Measurements from ENCODE around the gene NUAK1. TPM values are rescaled to one million over a fixed set of nuclear protein-coding genes. Genes with fewer than 3 reads are reported as not detected.

The NUAK1 gene
- total RNA-seq, 1 donor = 21.7 TPM

DNA sequence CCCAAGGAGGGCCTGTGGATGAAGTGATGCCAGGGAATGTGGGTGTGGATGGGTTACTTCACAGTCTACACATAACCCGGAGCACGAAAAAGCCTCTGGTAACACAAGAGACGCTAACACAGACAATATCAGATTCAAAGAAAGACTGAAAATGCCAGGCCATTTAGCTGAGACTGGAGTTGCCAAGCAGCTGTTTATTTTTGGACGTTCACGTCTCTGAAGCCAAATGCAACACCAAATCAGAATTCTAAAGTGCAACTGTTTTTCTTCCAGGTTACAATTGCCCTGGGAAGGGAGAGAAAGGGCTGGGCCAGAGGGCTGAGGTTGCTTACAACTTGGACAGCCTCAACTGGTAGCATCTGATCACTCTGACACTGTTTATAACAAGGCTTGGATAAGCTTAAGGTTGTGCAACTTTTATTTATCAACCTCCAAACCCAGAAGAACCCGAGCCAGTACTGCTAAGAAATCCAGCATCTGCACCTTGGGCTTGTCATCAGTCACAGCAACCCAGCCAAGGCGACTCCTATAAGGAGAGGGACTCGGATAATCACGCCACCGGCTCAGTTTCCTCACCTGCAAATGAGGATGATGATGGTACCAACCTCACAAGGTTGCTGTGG is 24.8 kb downstream of the NUAK1 start:
- Histone ChIP-seq H3K4me1 (ENCODE audit: insufficient read depth, low read length) (peaks cover 29% of the 10 kb centered on the region), H3K9me3 (ENCODE audit: low read depth, low read length) (no peaks in the 10 kb centered on the region), H3K27me3 (ENCODE audit: insufficient read depth, low read length) (no peaks in the 10 kb centered on the region), H4K20me1 (ENCODE audit: insufficient read depth, low read length) (peaks cover 44% of the 10 kb centered on the region), H3K36me3 (ENCODE audit: insufficient read depth, low read length) (no peaks in the 10 kb centered on the region), H3K79me2 (ENCODE audit: insufficient read depth, low read length) (peaks cover 79% of the 10 kb centered on the region), H3K27ac (ENCODE audit: low read depth, low read length) (peak overlapping the region; percentile 68), H3K4me2 (ENCODE audit: insufficient read depth, low read length) (peak overlapping the region; percentile 62), H2AFZ (ENCODE audit: low read length) (no peak overlapping the region), H3K4me3 (ENCODE audit: insufficient read depth, low read length) (no peak overlapping the region)
- no peak for DNase-seq (ENCODE audit: insufficient read length, low spot score, missing footprints)
- TF ChIP-seq, protein P1, sequence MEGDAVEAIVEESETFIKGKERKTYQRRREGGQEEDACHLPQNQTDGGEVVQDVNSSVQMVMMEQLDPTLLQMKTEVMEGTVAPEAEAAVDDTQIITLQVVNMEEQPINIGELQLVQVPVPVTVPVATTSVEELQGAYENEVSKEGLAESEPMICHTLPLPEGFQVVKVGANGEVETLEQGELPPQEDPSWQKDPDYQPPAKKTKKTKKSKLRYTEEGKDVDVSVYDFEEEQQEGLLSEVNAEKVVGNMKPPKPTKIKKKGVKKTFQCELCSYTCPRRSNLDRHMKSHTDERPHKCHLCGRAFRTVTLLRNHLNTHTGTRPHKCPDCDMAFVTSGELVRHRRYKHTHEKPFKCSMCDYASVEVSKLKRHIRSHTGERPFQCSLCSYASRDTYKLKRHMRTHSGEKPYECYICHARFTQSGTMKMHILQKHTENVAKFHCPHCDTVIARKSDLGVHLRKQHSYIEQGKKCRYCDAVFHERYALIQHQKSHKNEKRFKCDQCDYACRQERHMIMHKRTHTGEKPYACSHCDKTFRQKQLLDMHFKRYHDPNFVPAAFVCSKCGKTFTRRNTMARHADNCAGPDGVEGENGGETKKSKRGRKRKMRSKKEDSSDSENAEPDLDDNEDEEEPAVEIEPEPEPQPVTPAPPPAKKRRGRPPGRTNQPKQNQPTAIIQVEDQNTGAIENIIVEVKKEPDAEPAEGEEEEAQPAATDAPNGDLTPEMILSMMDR (IDR thresholded peaks at IDR 0.05; ENCODE audit: extremely low read depth, low read depth, low read length) = no peak

DNA sequence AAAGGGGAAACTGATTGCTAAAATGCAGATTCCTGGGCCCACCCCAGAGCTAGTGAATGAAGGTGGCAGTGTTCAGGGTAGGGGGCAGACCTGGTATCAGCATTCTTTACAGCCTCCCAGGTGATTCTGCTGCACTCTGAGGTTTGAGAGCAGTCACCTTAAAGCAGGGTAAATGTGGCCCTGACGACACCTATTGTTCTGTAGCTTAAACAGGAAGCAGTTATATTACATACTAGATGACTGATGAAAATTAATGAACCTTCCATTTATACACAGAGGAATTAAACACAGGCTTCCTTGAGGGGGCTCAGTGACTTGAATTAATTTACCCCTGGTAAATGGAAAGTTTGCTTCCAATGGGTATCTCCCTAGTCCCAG is 25.3 kb downstream of the NUAK1 start:
- DNase-seq (ENCODE audit: insufficient read length, low spot score, missing footprints) = no peak
- H3K9me3 ChIP-seq (ENCODE audit: low read depth, low read length) = no peaks in the 10 kb centered on the region
- H3K27ac ChIP-seq (ENCODE audit: low read depth, low read length) = peak overlapping the region; percentile 68
- H4K20me1 ChIP-seq (ENCODE audit: insufficient read depth, low read length) = peaks cover 40% of the 10 kb centered on the region
- TF ChIP-seq, protein P1 (IDR thresholded peaks at IDR 0.05; ENCODE audit: extremely low read depth, low read depth, low read length) = no peak
- no peaks in the 10 kb centered on the region for H3K27me3 ChIP-seq (ENCODE audit: insufficient read depth, low read length)
- H3K4me2 ChIP-seq (ENCODE audit: insufficient read depth, low read length) = peak overlapping the region; percentile 62
- no peaks in the 10 kb centered on the region for H3K36me3 ChIP-seq (ENCODE audit: insufficient read depth, low read length)
- H3K4me3 ChIP-seq (ENCODE audit: insufficient read depth, low read length) = peak overlapping the region; percentile 25
- peaks cover 75% of the 10 kb centered on the region for H3K79me2 ChIP-seq (ENCODE audit: insufficient read depth, low read length)
- H3K4me1 ChIP-seq (ENCODE audit: insufficient read depth, low read length) = peaks cover 34% of the 10 kb centered on the region
- no peak overlapping the region for H2AFZ ChIP-seq (ENCODE audit: low read length)

DNA sequence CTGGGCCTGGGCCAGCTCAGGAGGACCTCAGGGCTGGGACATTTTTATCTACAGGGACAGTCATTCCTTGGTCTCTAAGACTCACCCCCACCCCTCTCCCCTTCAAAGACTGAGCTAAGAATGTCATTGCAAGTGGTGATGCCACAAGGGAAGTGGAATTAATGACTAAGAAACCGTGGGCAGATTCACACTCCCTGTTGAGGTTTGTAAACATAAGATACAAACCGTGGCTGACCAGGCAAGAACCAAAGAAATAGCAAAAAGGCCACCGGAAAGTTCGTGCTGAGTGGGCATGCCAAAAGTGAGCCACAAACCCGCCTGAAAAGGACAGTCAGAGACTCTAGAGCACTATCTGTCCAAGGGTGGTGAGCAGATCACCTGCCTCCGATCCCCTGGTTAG is 25.7 kb downstream of the NUAK1 start:
- Histone ChIP-seq H3K9me3 (ENCODE audit: low read depth, low read length) (no peaks in the 10 kb centered on the region), H3K36me3 (ENCODE audit: insufficient read depth, low read length) (no peaks in the 10 kb centered on the region), H3K27ac (ENCODE audit: low read depth, low read length) (peak overlapping the region; percentile 68), H2AFZ (ENCODE audit: low read length) (no peak overlapping the region), H4K20me1 (ENCODE audit: insufficient read depth, low read length) (peaks cover 36% of the 10 kb centered on the region), H3K4me1 (ENCODE audit: insufficient read depth, low read length) (peaks cover 38% of the 10 kb centered on the region), H3K79me2 (ENCODE audit: insufficient read depth, low read length) (peaks cover 71% of the 10 kb centered on the region), H3K27me3 (ENCODE audit: insufficient read depth, low read length) (no peaks in the 10 kb centered on the region), H3K4me2 (ENCODE audit: insufficient read depth, low read length) (peak overlapping the region; percentile 62), H3K4me3 (ENCODE audit: insufficient read depth, low read length) (peak overlapping the region; percentile 25)
- TF ChIP-seq, protein P1 (IDR thresholded peaks at IDR 0.05; ENCODE audit: extremely low read depth, low read depth, low read length) = no peak
- DNase-seq (ENCODE audit: insufficient read length, low spot score, missing footprints) = no peak

DNA sequence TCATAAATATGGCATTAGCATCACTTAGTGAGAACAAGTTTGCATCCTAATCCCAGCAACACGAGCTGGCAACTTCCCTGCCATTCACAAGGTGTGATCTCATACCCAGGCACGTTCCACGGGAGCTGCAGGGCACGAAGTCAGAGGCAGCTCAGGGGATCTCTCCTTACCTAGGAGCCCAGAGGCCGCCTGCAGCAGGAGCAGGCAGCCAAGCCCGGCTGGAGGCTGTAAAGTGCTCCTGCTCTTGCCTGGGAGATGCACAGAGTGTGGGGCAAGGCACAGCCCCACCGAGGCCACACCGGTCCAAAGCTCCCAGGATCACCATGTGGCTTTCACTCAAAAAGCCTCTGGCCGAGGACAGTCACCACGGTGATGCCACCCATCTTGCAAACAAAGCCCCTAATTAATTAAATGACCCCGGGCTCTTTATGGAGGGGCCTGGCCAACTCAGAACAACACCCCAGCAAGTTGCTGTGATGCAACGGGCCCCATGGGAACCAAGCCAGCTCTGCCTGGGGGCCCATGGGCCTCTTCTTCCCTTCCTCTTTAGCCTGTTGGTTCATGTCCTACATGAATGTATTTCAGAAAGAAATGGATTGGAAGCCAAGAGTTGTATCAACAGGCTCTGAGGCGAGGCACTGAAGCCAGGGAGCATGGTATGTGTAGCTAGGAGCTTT is 26.5 kb downstream of the NUAK1 start:
- Histone ChIP-seq H4K20me1 (ENCODE audit: insufficient read depth, low read length) (peaks cover 31% of the 10 kb centered on the region), H3K9me3 (ENCODE audit: low read depth, low read length) (no peaks in the 10 kb centered on the region), H3K79me2 (ENCODE audit: insufficient read depth, low read length) (peaks cover 65% of the 10 kb centered on the region), H3K4me2 (ENCODE audit: insufficient read depth, low read length) (no peak overlapping the region), H2AFZ (ENCODE audit: low read length) (no peak overlapping the region), H3K4me3 (ENCODE audit: insufficient read depth, low read length) (no peak overlapping the region), H3K27me3 (ENCODE audit: insufficient read depth, low read length) (no peaks in the 10 kb centered on the region), H3K27ac (ENCODE audit: low read depth, low read length) (peak overlapping the region; percentile 41), H3K4me1 (ENCODE audit: insufficient read depth, low read length) (peaks cover 46% of the 10 kb centered on the region), H3K36me3 (ENCODE audit: insufficient read depth, low read length) (no peaks in the 10 kb centered on the region)
- DNase-seq (ENCODE audit: insufficient read length, low spot score, missing footprints) = no peak
- TF ChIP-seq, protein P1 (IDR thresholded peaks at IDR 0.05; ENCODE audit: extremely low read depth, low read depth, low read length) = no peak

Measured in osteoblast (primary cell).